H1 (cell line): ENCODE data around the gene AKAP8. TPM values are rescaled to one million over a fixed set of nuclear protein-coding genes. Genes with fewer than 3 reads are reported as not detected.

Experiments used
- CTCF ChIA-PET: fragments of 300-600 bp; sonication (Branson Sonifier 250); formaldehyde crosslinking; loops from one replicate; lab custom pipeline; 2021; ENCODE audit not compliant: partially characterized antibody; lab: Charles Lee
- POLR2A ChIA-PET: fragments of 300-600 bp; sonication (Branson Sonifier 250); formaldehyde crosslinking; loops from one replicate; lab custom pipeline; 2021; ENCODE audit warnings: inconsistent platforms; ENCODE audit not compliant: partially characterized antibody; lab: Charles Lee
- DNase-seq, 2 experiments: peaks; one replicate each; pipeline versions ENCODE4 v3.0.0 to v3.0.0-alpha.2; 2010 to 2022; ENCODE audit warnings: low spot score in 2 of 2, low read depth in 1 of 2, mixed read lengths in 1 of 2
- FAIRE-seq: peaks from 2 replicates; lab custom pipeline; 2011; peaks lifted over from hg19 to GRCh38; lab: Jason Lieb, UNC
- H2AFZ ChIP-seq: 2 replicates; pipeline ENCODE4 v1.8.1; 2012; ENCODE audit warnings: low read length, inconsistent platforms
- H2AK5ac ChIP-seq: 2 replicates; pipeline ENCODE4 v1.6.1; 2013; ENCODE audit warnings: low read depth, low read length
- H2BK120ac ChIP-seq: replicated peaks from 2 replicates; pipeline ENCODE3; 2013; ENCODE audit warnings: low read depth, low read length, inconsistent platforms
- H2BK12ac ChIP-seq: 2 replicates; pipeline ENCODE4 v1.6.1; 2013; ENCODE audit warnings: low read depth, low read length
- H2BK15ac ChIP-seq: 2 replicates; pipeline ENCODE4 v1.6.1; 2013; ENCODE audit warnings: low read length
- H2BK20ac ChIP-seq: 2 replicates; pipeline ENCODE4 v1.6.1; 2013; ENCODE audit warnings: low read length
- H2BK5ac ChIP-seq: 2 replicates; pipeline ENCODE4 v1.6.1; 2013; ENCODE audit warnings: low read depth, low read length
- H3K14ac ChIP-seq: 2 replicates; pipeline ENCODE4 v1.6.1; 2013; ENCODE audit warnings: inconsistent platforms; ENCODE audit not compliant: insufficient read length
- H3K18ac ChIP-seq: 2 replicates; pipeline ENCODE4 v1.6.1; 2013; ENCODE audit warnings: low read length; ENCODE audit errors: extremely low read depth
- H3K23ac ChIP-seq: 2 replicates; pipeline ENCODE4 v1.6.1; 2013; ENCODE audit warnings: inconsistent platforms; ENCODE audit not compliant: insufficient read length
- H3K23me2 ChIP-seq: 2 replicates; pipeline ENCODE4 v1.6.1; 2013; ENCODE audit warnings: low read depth, low read length
- H3K27ac ChIP-seq: 2 replicates; pipeline ENCODE4 v1.6.1; 2011; ENCODE audit warnings: low read depth, low read length, inconsistent platforms
- H3K27me3 ChIP-seq, 4 experiments: replicated peaks in 1 of 4; 1 replicate in 1 of 4; 2 replicates in 3 of 4; pipeline versions ENCODE4 v1.6.1 to v1.8.1; 2011 to 2013; ENCODE audit warnings: low read length in 3 of 4, mild to moderate bottlenecking in 3 of 4, inconsistent platforms in 2 of 4, mixed read lengths in 2 of 4, moderate library complexity in 1 of 4; ENCODE audit not compliant: control insufficient read depth in 3 of 4, insufficient read depth in 3 of 4; ENCODE audit errors: extremely low read depth in 1 of 4
- H3K36me3 ChIP-seq, 4 experiments: 2 replicates each; pipeline versions ENCODE4 v1.6.1 to v1.8.1; 2011 to 2013; ENCODE audit warnings: mild to moderate bottlenecking in 4 of 4, low read length in 3 of 4, moderate library complexity in 2 of 4, control low read depth in 1 of 4, inconsistent platforms in 1 of 4; ENCODE audit not compliant: insufficient read depth in 4 of 4, control insufficient read depth in 2 of 4
- H3K4ac ChIP-seq: replicated peaks from 2 replicates; pipeline ENCODE3; 2013; ENCODE audit warnings: low read length, low read depth, mixed read lengths, inconsistent platforms; ENCODE audit not compliant: insufficient read length
- H3K4me1 ChIP-seq, 4 experiments: replicated peaks in 1 of 4; 1 replicate in 1 of 4; 2 replicates in 3 of 4; pipeline versions ENCODE4 v1.6.1 to v1.8.1; 2011 to 2013; ENCODE audit warnings: low read length in 3 of 4, inconsistent platforms in 2 of 4, mixed read lengths in 1 of 4; ENCODE audit not compliant: insufficient read depth in 4 of 4, control insufficient read depth in 3 of 4
- H3K4me2 ChIP-seq, 2 experiments: 2 replicates each; pipeline versions ENCODE4 v1.6.1 to v1.8.1; 2011 to 2013; ENCODE audit warnings: low read depth in 2 of 2, low read length in 2 of 2, control low read depth in 1 of 2, inconsistent platforms in 1 of 2, mild to moderate bottlenecking in 1 of 2; ENCODE audit not compliant: insufficient read depth in 1 of 2
- H3K4me3 ChIP-seq, 4 experiments: fragments of 200-600, 300-600 bp in 1 of 4; sonication (generic), shearing (Covaris generic), sonication (Bioruptor Twin) in 1 of 4; 2 replicates each; pipeline versions ENCODE4 v1.5.1 to v1.8.1; 2011 to 2016; ENCODE audit warnings: low read length in 4 of 4, low read depth in 3 of 4, control low read depth in 2 of 4, inconsistent platforms in 2 of 4, mild to moderate bottlenecking in 2 of 4, mixed read lengths in 1 of 4, moderate library complexity in 1 of 4; ENCODE audit not compliant: insufficient read depth in 2 of 4; ENCODE audit errors: extremely low read depth in 1 of 4
- H3K56ac ChIP-seq: replicated peaks from 2 replicates; pipeline ENCODE3; 2013; ENCODE audit warnings: low read depth, mild to moderate bottlenecking, mixed read lengths, low read length, inconsistent platforms; ENCODE audit not compliant: insufficient read length
- H3K79me1 ChIP-seq: 2 replicates; pipeline ENCODE4 v1.6.1; 2013; ENCODE audit warnings: low read depth, low read length, control low read depth
- H3K79me2 ChIP-seq, 2 experiments: 2 replicates each; pipeline versions ENCODE4 v1.6.1 to v1.8.1; 2012 to 2013; ENCODE audit warnings: low read length in 2 of 2, mild to moderate bottlenecking in 2 of 2, inconsistent platforms in 1 of 2; ENCODE audit not compliant: insufficient read depth in 2 of 2, control insufficient read depth in 1 of 2
- H3K9ac ChIP-seq, 4 experiments: replicated peaks in 1 of 4; 1 replicate in 1 of 4; 2 replicates in 3 of 4; pipeline versions ENCODE4 v1.6.1 to v1.8.1; 2011 to 2013; ENCODE audit warnings: low read depth in 3 of 4, low read length in 3 of 4, control low read depth in 2 of 4, mild to moderate bottlenecking in 2 of 4, moderate library complexity in 2 of 4, inconsistent platforms in 1 of 4; ENCODE audit errors: extremely low read depth in 1 of 4
- H3K9me3 ChIP-seq, 2 experiments: 2 replicates each; pipeline versions ENCODE4 v1.6.1 to v1.8.1; 2012 to 2013; ENCODE audit warnings: mild to moderate bottlenecking in 2 of 2, moderate library complexity in 2 of 2, control low read depth in 1 of 2, inconsistent platforms in 1 of 2, low read depth in 1 of 2, low read length in 1 of 2, mixed read lengths in 1 of 2; ENCODE audit not compliant: insufficient read depth in 2 of 2
- H4K20me1 ChIP-seq, 2 experiments: replicated peaks in 1 of 2; 2 replicates each; pipeline versions ENCODE3 to v1.8.1; 2011 to 2013; ENCODE audit warnings: inconsistent platforms in 2 of 2, low read length in 2 of 2, mild to moderate bottlenecking in 1 of 2; ENCODE audit not compliant: insufficient read depth in 2 of 2, control insufficient read depth in 1 of 2
- H4K5ac ChIP-seq: 2 replicates; pipeline ENCODE4 v1.6.1; 2013; ENCODE audit warnings: low read length, low read depth, mixed read lengths, inconsistent platforms; ENCODE audit not compliant: insufficient read length
- H4K8ac ChIP-seq: 2 replicates; pipeline ENCODE4 v1.8.0; 2013; ENCODE audit warnings: mild to moderate bottlenecking, moderate library complexity, low read length, inconsistent platforms; ENCODE audit not compliant: insufficient read depth; ENCODE audit errors: extremely low read depth
- H4K91ac ChIP-seq: replicated peaks from 2 replicates; pipeline ENCODE3; 2013; ENCODE audit warnings: low read length, mixed read lengths, inconsistent platforms; ENCODE audit not compliant: insufficient read length
- E2F6 ChIP-seq: IDR thresholded peaks from 2 replicates; pipeline ENCODE4 v1.6.1; 2012; ENCODE audit warnings: inconsistent platforms
- WGBS, 2 experiments: shearing (Covaris generic) in 1 of 2; methylation state at CpG; one replicate each; pipeline versions ENCODE4 v1.1.6 to v1.1.7; 2013 to 2015; ENCODE audit warnings: low lambda C conversion rate in 2 of 2, mixed read lengths in 2 of 2, inconsistent platforms in 1 of 2, low coverage in 1 of 2, missing lambda C conversion rate in 1 of 2; ENCODE audit not compliant: insufficient replicate concordance in 2 of 2, insufficient coverage in 1 of 2, insufficient read length in 1 of 2; ENCODE audit errors: extremely low coverage in 1 of 2, missing lambda C conversion rate in 1 of 2; 5-methylcytosine and 5-hydroxymethylcytosine counted together
- polyA plus RNA-seq, 7 experiments: library from polyadenylated mRNA; depleted of rRNA in 3 of 7; stranded (reverse) in 5 of 7; unstranded in 2 of 7; fragments of >200 nt in 5 of 7; fragments of 200-250 nt in 2 of 7; gene quantifications; 1 replicate in 5 of 7; 2 replicates in 1 of 7; 4 replicates in 1 of 7; pipeline versions ENCODE4 v1.2.1 to v1.2.3, GENCODE V29; 2011 to 2013; ENCODE audit warnings: missing spikeins in 2 of 7, mixed read lengths in 2 of 7
- total RNA-seq: library from RNA; stranded (reverse); fragmentation: NEBNext Ultra II Directional; extraction: Animal tissue kit (Norgen Biotek cat#: 25700); gene quantifications from 2 replicates; pipeline ENCODE4 v1.2.1, GENCODE V29; 2021

Gene AKAP8
- total and polyA plus RNA-seq, 2 of the 8 experiments (the other 6 are each of a cell fraction or from before 2014, with no cell fraction given) = 17.0 to 41.0 TPM

- Histone ChIP-seq H3K9me3 (no peaks in the 10 kb centered on the region), H2BK5ac (no peak overlapping the region), H2BK12ac (no peak overlapping the region), H3K4me3 (no peak overlapping the region), H3K14ac (no peak overlapping the region), H2AFZ (no peak overlapping the region), H3K23ac (no peak overlapping the region), H3K9ac (no peak overlapping the region), H2BK20ac (no peak overlapping the region), H2AK5ac (no peak overlapping the region), H4K20me1 (peaks cover 57 to 62% of the 10 kb centered on the region in 2 experiments), H3K27me3 (no peaks in the 10 kb centered on the region), H3K4me1 (peaks cover 3 to 16% (median 8%) of the 10 kb centered on the region in 4 experiments), H3K23me2 (no peaks in the 10 kb centered on the region), H3K79me2 (peaks cover 92 to 99% of the 10 kb centered on the region in 2 experiments), H4K8ac (no peak overlapping the region), H3K56ac (no peak overlapping the region), H3K79me1 (peaks cover 23% of the 10 kb centered on the region), H3K27ac (no peak overlapping the region), H4K5ac (no peak overlapping the region), H3K4ac (no peak overlapping the region), H3K4me2 (no peak overlapping the region), H3K36me3 (no peaks in the 10 kb centered on the region), H3K18ac (no peak overlapping the region), H2BK120ac (no peak overlapping the region), H2BK15ac (no peak overlapping the region), H4K91ac (no peak overlapping the region)
- FAIRE-seq (no peak), DNase-seq (no peak)
- CTCF ChIA-PET = interaction anchor here (1.2 to 1.7 kb wide), 2 partner anchors 18 to 53 kb away, joined by 3 to 6 read pairs; no protein-coding TSS in a partner anchor
- WGBS, 2 experiments = 100% methylated on average over 2 of the region's 2 CpGs; no CpG with 5 or more reads in 1 of the 2 experiments
- POLR2A ChIA-PET = interaction anchor here (1.1 to 5.1 kb wide), 6 partner anchors 12 to 102 kb away, joined by 3 to 27 read pairs (median 4); partner anchors contain the start of genes AKAP8L and BRD4
- TF ChIP-seq E2F6 = no peak
Measured at GRCh38 chr19:15316498-15316897, 63.1 kb downstream of the AKAP8 start.
